SK-N-SH (cell line): Measurements from ENCODE around the gene HECTD2.

Experiments
- CHD2 ChIP-seq: fragments of 150-350 bp; IDR thresholded peaks from 2 replicates; pipeline ENCODE4 v1.6.1; 2018; ENCODE audit warnings: low read length; ENCODE audit not compliant: partially characterized antibody
- CTCF ChIP-seq: fragments of 200-600 bp; sonication (generic); IDR thresholded peaks from 2 replicates; pipeline ENCODE4 v1.6.1; 2017; ENCODE audit warnings: antibody characterized with exemption, mild to moderate bottlenecking, moderate library complexity
- EP300 ChIP-seq, 2 experiments: IDR thresholded peaks; 2 replicates each; pipeline versions ENCODE4 v1.4.0 to v1.6.1; 2012; ENCODE audit warnings: borderline replicate concordance in 1 of 2, low read depth in 1 of 2, low read length in 1 of 2
- MEF2A ChIP-seq: IDR thresholded peaks from 2 replicates; pipeline ENCODE4 v1.4.0; 2012; ENCODE audit warnings: low read depth, borderline replicate concordance
- NRF1 ChIP-seq: IDR thresholded peaks from 2 replicates; pipeline ENCODE4 v1.6.1; 2012; ENCODE audit warnings: low read depth, mild to moderate bottlenecking, low read length
- POLR2AphosphoS5 ChIP-seq: IDR thresholded peaks from 2 replicates; pipeline ENCODE4 v1.6.1; 2012; ENCODE audit warnings: low read depth, low read length
- RXRA ChIP-seq: IDR thresholded peaks from 2 replicates; pipeline ENCODE4 v1.4.0; 2012; ENCODE audit warnings: low read depth, mild to moderate bottlenecking, borderline replicate concordance
- TCF12 ChIP-seq: IDR thresholded peaks from 2 replicates; pipeline ENCODE4 v1.4.0; 2012
- TEAD4 ChIP-seq: IDR thresholded peaks from 2 replicates; pipeline ENCODE4 v1.4.0; 2012; ENCODE audit warnings: mild to moderate bottlenecking, borderline replicate concordance; ENCODE audit not compliant: insufficient read depth
- USF2 ChIP-seq: fragments of 150-350 bp; IDR thresholded peaks from 2 replicates; pipeline ENCODE4 v1.6.1; 2017; ENCODE audit warnings: antibody characterized with exemption, low read length, low read depth, borderline replicate concordance

GRCh38 chr10:91537614-91538383, 127.7 kb downstream of the HECTD2 start:
- TF ChIP-seq EP300 (IDR thresholded peaks at IDR 0.05; ENCODE audit: borderline replicate concordance in 1 of 2, low read depth in 1 of 2, low read length in 1 of 2) (no peak), CTCF (no peak), TEAD4 (no peak), TCF12 (no peak), CHD2 (no peak), NRF1 (no peak), RXRA (no peak), USF2 (no peak), MEF2A (no peak), POLR2AphosphoS5 (no peak)
